Muscle of arm (tissue), 12 donors: ENCODE measurements around the gene ELMO1. TPM values are rescaled to one million over a fixed set of nuclear protein-coding genes. Genes with fewer than 3 reads are reported as not detected.

Source experiments
- DNase-seq: peaks from one replicate; pipeline ENCODE4 v3.0.0-alpha.2; 2013
- polyA plus RNA-seq, 12 donors: library from polyadenylated mRNA; unstranded; fragments of 120-200 nt; gene quantifications; one replicate each; pipeline ENCODE4 v1.2.1, GENCODE V29; 2013; ENCODE audit not compliant: insufficient read length in 12 of 12

Gene ELMO1
- polyA plus RNA-seq, 12 donors: 20.7 to 36.5 (median 29.4) TPM; not detected in 1

DNA sequence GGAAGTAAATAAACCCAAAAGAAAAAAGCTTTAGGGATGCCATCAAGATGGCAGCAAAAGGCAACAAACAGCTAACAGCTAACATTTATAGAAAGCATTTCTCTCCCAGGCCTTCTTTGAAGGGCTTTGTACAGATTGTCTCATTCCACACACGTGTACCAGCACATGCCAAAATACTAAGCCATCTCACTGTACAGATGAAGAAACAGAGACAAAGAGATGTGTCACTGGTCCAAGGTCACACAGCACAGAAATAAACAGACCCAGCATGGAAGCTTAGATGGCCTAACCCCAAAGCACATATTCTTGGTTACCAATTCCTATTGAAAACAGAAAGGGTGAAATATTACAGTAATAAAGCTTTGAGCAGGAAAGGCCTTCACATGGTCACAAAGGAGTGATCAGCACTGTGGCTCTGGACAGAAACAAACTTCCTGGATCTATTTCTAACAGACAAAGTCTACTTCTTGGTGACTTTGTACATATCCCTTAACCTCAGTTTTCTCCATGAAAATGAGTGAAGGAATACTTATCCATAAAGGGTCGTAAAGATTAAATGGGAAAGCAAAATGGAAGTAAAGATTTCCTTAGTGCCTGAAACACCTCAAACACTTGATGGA, 346.0 kb downstream of the ELMO1 start:
- no peak for DNase-seq

GRCh38 chr7:37100735-37101331, 347.8 kb downstream of the ELMO1 start:
- DNase-seq: no peak

- DNase-seq: no peak
Observed at GRCh38 chr7:37098762-37099161, 349.9 kb downstream of the ELMO1 start.

GRCh38 chr7:37097983-37098382, 350.7 kb downstream of the ELMO1 start:
- no peak for DNase-seq

GRCh38 chr7:37097276-37097675, 351.4 kb downstream of the ELMO1 start:
- no peak for DNase-seq

GRCh38 chr7:37096341-37096740, 352.3 kb downstream of the ELMO1 start:
- no peak for DNase-seq

GRCh38 chr7:37095122-37095521, 353.5 kb downstream of the ELMO1 start:
- no peak for DNase-seq

DNA sequence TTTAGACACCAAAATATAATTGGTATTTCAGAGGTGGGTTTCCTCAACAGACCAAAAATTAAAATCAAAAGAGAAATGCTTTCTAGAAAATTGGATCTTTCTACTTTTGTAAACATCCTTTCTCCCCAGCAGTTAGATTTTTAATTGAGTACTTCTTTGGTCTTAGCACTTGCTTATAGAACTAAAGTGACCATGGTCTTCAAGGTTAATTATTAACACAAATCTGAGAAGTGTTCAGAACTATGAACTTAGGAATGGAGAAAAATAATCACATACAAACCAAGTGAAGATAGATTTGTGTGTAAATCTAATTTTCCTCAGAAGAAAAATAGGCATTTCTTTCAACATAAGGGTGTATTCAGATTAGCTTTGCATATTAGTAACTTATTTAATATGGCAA, 355.4 kb downstream of the ELMO1 start:
- DNase-seq: no peak

- DNase-seq: no peak
Observed at GRCh38 chr7:37092548-37092947, 356.1 kb downstream of the ELMO1 start.

DNA sequence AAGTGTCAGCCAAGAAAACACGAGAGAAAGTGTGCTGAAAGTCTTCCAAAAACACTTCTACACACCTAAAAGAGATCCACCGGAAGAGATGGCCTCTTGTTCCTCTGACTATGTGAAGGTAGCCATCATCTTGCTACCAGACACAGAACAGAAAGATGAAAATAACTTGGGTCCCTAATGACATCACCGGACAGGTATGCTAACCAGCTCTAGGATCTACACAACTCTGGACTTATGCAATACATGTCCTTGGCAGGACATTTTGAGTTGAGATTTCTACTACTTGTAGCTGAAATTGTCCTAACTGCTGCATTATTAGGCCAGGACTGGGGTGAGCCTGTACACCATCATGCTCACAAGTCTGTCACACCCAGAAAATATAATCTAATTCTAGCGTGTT, 358.7 kb downstream of the ELMO1 start:
- no peak for DNase-seq

- no peak for DNase-seq
Observed at GRCh38 chr7:37085600-37085999, 363.1 kb downstream of the ELMO1 start.

- no peak for DNase-seq
Observed at GRCh38 chr7:37084303-37084702, 364.4 kb downstream of the ELMO1 start.

GRCh38 chr7:37083311-37084096, 365.2 kb downstream of the ELMO1 start:
- peak; percentile 83 for DNase-seq

- no peak for DNase-seq
Observed at GRCh38 chr7:37081436-37081835, 367.2 kb downstream of the ELMO1 start.

DNA sequence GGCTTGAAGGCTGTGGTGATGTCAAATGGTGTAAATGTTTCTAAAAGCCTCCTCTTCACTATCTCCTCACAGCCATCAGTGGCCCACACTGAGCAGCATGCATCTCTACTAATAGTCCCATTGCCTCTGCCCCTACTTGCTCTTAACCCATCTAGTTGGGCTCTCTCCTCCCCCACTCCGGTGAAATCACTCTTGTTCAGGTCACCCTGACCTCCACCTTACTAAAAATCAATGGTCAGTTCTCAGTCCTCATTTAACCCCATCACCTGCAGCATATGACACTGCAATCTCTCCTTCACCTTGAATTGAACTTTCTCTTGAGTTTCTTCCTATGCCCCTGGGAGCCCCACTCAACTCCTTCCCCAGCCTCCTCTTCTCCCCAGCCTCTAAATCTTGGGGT, 369.2 kb downstream of the ELMO1 start:
- no peak for DNase-seq

GRCh38 chr7:37076668-37077067, 372.0 kb downstream of the ELMO1 start:
- DNase-seq: no peak

DNA sequence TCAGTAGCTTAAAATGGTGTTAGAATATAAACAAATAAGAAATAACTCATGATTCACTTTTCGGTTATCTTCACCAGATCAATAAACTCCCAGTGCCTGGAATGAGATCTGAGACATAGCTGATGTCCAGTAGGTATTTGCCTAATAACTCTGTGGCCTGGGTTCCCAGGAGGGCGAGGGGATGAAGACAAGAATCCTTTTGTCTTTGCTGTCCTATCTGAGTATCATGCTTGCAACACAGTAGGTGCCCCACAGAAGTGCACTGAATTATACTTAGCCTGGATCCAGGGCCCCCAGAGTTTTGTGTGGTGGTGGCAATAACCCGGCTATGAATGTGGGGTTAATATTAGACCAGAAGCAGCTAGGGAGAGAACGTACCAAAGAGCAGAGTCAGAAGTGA, 374.3 kb downstream of the ELMO1 start:
- no peak for DNase-seq

DNA sequence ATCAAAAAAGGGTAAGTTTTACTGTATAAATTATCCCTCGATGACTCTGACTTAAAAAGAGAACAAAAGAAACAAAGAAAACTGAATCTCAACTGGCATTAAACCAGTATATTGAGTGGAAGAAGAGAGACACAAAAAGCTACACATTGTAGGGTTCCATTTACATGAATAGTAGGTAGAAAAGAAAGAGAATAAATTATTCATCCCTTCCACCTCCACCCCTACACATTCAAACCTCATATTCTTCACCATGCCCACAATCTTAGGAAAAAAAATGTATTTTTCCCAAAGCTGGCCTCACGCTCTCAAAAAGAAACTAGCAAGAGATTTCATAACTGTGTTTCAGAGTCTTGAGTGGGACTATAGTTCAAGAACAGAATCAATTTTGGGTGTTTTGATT, 377.5 kb downstream of the ELMO1 start:
- DNase-seq: no peak

GRCh38 chr7:37070471-37070870, 378.2 kb downstream of the ELMO1 start:
- DNase-seq: no peak

DNA sequence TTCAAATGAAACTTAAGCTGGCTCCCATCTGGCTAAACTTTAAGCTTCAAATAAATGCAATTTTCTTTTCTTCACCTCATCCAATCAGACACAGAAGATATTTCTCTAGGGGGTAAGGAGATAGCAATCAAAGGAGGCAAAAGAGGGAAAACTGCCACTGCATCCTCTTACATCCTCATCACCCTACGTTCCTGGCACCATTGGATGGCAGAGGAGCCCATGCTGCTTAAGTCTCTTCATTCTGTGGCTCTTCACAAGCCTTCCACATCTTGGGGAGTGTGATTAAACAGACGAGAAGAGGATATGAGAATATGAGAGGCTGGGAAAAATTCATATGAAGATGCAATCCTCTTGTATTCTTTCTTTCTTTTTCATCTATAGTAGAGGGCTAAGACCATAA, 378.6 kb downstream of the ELMO1 start:
- DNase-seq: no peak

GRCh38 chr7:37069336-37069735, 379.3 kb downstream of the ELMO1 start:
- no peak for DNase-seq

GRCh38 chr7:37068902-37069301, 379.8 kb downstream of the ELMO1 start:
- DNase-seq: no peak

GRCh38 chr7:37068038-37068437, 380.6 kb downstream of the ELMO1 start:
- peak; percentile 24 for DNase-seq
